ENCODE data around the gene NOTCH2.

NOTCH2 gene

DNA sequence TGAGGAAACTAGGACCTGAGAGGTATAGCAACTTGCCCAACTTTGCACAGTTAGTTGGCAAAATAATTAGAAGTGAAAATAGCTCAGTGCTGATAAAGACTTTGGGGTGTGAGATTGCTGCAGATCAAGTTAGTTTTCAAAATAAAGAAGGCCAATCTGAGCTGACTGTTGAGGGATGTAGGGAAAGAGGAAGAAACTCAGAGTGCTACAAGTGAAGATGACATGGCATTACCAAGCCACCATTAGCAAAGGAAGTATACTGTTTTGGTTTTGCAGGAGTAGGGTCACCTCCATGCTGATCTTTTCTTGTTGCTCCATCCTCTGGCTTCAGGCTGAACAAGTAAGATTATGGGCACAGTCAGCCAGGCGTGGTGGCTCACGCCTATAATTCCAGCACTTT is 94.5 kb downstream of the NOTCH2 start:
- DNase-seq (ENCODE audit: low spot score) = no peak

- DNase-seq (ENCODE audit: low spot score) = no peak
Measured at GRCh38 chr1:119974013-119974412, 95.4 kb downstream of the NOTCH2 start.

DNA sequence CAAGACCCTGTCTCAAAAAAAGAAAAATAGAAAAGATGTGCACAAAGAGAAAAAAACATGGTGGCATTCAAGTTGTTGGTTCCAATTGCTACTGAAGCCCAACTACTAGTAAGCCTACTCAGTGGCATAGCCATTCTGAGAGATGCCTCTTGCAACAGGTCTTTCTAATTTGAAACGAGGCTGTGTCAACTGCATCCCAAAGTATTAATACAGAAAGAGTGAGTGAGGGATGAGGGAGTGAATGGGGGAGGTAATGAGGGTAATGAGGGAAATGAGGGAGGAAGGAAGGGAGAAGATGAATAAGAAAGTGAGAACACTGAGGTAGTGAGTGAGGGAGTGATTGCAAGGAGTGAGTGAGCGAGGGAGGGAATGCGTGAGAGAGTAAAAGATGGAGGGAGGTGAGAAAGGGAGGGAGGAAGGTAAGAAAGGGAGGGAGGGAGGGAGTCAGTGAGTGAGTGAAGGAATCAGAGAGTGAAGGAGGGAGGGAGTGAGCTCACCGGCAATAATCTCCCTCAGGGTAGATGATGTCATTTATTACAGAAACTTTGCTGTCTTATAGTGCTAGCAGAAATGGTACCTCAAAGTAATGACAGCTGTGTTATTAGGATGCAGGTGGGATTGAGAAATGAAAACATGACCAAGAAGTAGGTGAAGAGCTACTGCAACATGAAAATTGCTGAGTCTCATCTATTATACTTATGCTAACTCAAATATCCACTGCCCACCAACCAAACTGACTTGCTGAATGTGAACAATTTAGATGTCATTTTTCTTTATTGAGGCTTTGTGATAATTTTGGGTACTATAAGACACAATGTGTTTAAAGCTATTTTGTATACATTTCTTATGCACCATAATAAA is 97.5 kb downstream of the NOTCH2 start:
- no peak for DNase-seq (ENCODE audit: low spot score)

- no peak for DNase-seq (ENCODE audit: low spot score)
Measured at GRCh38 chr1:119968601-119969000, 100.9 kb downstream of the NOTCH2 start.

DNA sequence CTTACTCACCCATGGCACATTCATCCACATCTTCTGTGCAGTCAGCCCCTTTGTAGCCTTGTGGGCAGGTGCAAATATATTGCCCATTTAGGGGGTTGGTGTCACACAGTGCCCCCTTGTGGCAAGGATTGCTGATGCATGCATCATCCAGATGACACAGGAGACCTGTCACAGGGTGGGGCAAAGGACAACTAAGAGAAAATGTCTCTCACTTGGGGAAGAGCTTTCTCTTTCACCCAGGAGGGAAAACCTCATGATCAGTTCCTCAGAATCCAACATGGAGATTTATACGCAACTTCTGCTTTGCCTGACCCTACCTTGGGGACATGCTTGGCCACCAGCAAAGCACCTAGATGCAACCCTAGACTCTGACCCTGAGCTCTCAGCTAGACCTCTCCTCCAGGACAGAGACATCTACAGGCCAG is 101.4 kb downstream of the NOTCH2 start:
- DNase-seq (ENCODE audit: low spot score) = peak; percentile 79

- DNase-seq (ENCODE audit: low spot score) = no peak
Measured at GRCh38 chr1:119966681-119967080, 102.8 kb downstream of the NOTCH2 start.

DNA sequence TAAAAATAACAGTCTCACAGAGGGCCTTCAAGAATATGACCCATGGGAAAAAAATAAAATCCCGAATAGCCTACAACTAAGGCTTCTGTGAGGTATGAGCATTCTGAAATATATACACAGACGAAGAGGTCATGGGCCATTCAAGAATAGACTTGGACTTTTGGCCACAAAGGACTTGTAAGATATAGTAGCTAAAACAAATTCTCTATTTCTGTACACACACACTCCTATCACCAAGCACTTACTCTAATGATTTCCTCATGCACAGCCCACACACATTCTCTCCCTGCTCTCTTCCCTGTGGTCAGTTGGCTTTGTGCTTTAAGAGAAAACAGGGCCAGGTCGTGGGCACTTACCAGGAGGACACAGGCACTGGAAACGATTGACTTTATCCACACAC is 103.4 kb downstream of the NOTCH2 start:
- DNase-seq (ENCODE audit: low spot score) = no peak

DNA sequence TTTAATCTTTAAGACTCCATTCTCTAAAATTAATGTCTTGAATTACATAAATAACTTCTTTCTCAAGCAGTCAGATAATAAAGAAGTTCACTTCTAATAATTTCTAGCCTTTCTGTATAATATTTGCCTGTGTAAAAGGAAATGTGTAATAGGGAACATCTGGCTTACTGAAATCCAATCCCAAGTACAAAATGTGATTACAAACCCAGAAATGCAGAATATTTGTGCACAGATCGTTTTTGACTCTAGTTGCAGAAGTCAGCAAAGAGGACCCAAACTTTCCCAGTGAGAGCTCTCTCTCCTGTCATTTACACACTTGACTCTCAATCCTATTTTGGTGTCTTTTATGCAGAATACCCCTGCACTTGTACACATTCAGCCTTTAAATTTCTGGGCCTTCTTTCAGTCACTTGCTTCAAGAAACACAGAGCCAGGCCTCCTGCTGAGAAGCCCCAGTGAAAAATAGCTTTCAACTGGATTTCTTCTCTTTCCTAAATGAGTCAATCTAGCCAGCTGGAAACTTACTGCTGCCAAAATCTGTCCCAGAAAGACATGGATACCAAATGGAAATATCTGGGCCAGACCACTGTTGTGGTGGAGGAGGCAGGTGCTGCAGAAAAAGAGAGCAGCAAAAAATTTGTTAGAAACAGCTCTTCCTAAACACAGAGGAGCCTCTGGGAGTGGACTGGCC is 104.6 kb downstream of the NOTCH2 start:
- DNase-seq (ENCODE audit: low spot score) = no peak

DNA sequence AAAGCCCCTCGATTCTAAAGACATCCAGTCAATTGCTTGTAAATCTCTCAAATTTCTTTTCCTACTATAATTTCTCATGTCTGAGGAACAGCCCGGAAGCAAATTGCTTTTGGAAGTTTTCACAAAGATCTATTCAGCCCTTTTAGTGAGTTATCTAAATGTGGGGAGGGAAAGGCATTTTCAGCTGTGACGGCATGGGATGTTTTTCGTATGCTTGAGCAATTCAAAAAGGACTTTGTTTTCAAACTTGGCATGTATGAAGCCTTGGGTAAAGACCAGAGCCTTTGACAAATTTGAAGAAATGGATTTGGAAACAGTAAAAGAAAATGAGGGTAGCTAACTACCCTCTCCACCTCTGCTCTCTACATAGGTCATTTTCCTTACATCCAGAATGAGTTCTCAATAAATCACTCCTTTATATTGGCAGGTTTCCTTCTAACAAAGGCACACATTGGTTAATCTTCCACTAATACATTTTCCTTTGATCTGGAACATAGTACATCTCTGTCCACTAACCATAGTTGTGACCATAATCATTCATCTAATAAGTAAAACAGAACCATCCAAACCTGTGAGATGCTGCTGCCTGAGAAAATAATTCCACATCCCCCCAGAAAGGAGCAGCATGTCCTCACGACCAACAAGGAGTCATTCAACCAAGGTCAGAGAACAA is 107.0 kb downstream of the NOTCH2 start:
- no peak for DNase-seq (ENCODE audit: low spot score)

DNA sequence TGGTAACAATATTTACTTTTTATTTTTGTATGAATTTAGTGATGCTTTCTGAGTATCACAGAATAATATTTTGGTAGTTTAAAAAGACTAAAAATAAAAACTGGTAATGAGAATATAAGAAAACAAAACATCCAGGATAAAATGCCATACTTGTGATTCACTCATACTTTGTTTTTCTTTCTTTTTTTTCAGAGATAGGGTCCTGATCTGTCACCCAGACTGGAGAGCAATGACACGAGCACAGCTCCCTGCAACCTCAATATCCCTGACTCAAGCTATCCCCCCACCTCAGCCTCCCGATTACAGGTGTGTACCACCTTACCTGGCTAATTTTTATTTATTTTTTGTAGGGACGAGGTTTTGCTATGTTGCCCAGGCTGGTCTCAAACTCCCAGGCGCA is 109.0 kb downstream of the NOTCH2 start:
- no peak for DNase-seq (ENCODE audit: low spot score)

GRCh38 chr1:119959268-119960220 is 109.9 kb downstream of the NOTCH2 start:
- no peak for DNase-seq (ENCODE audit: low spot score)

- DNase-seq (ENCODE audit: low spot score) = no peak
Measured at GRCh38 chr1:119958223-119958622, 111.2 kb downstream of the NOTCH2 start.

DNA sequence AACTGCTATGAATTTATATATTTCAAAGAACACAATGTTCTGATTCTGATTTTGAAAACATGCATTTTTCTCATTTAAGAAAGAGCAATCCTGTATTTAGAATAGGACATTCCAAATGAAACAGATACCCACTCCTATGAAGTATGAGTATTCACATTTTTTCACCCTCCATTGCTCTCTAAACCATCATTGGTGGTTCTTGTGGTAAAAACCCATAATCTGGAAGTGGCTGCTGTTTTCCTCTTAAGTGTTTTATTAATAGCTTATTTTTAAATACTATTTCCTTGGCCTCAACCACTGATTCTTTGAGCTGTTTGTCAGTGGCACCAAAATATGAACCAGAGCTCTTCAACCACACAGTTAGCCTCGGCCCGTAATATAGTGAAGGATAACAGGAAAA is 113.2 kb downstream of the NOTCH2 start:
- DNase-seq (ENCODE audit: low spot score) = no peak

GRCh38 chr1:119954476-119955422 is 114.7 kb downstream of the NOTCH2 start:
- no peak for DNase-seq (ENCODE audit: low spot score)

DNA sequence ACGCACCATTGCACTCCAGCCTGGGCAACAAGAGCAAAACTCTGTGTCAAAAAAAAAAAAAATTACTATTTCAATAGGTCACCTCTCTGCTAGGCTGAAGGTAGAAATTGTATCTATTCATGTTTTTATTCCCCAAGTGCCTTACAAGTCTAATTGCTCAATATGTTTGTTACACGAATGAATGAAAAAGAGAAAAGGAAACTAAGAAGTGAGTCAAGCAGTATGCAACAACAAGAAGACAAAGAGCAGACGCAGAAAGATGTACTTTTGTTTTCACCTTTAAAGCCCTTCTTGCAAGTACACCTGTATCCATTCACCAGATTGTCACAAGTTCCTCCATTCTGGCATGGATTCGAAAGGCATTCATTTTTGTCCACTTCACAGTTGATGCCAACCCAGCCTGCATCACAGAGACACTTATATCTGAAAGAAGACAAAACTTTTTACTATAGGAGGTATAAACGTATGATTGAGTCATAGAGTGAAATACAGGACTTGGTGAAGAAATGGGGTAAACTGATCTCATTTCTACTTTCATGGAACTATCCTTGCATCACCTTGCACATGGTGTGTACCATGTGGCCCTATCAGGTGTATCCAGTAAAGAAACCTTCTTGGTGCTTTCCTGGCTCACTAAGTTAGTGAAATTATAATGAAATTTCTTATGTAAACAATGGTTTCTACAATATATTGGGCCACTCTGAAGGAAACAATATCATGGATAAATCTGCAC is 116.0 kb downstream of the NOTCH2 start:
- peak; percentile 40 for DNase-seq (ENCODE audit: low spot score)

GRCh38 chr1:119952496-119952895 is 117.0 kb downstream of the NOTCH2 start:
- DNase-seq (ENCODE audit: low spot score) = no peak

- DNase-seq (ENCODE audit: low spot score) = peak; percentile 75
Measured at GRCh38 chr1:119948342-119949214, 120.9 kb downstream of the NOTCH2 start.

- no peak for DNase-seq (ENCODE audit: low spot score)
Measured at GRCh38 chr1:119947468-119947867, 122.0 kb downstream of the NOTCH2 start.

DNA sequence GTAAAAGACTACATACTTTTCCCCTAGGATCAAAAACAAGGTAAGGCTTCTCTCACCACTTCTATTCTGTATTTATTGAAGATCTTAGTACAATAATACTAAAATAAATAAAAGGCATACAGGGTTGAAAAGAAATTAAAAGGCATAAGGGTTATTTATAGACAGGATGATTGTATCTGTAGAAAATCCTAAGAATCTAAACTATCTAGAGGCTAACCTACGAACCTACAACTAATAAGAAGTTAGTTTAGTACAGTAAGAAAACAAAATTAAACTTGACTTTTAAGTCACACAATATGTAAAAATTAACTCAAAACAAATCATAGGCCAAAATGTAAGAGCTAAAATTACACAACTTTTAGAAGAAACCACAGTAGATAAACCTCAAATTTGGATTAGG is 122.7 kb downstream of the NOTCH2 start:
- DNase-seq (ENCODE audit: low spot score) = no peak

Measured in activated CD4-positive, alpha-beta T cell treated with anti-CD3 and anti-CD28 coated beads, Interleukin-2, Interleukin-4, amounts not matched to agents 100 ng/mL and 50 ng/mL, durations not matched to agents 16 hours and 8 hours (primary cell).